ENCODE data around the gene DTD1.

DTD1 gene

GRCh38 chr20:18663932-18664331 lies 76.1 kb downstream of the DTD1 start:
- DNase-seq (ENCODE audit: low read depth): no peak

- DNase-seq (ENCODE audit: low read depth): no peak
Measured at GRCh38 chr20:18665135-18665534, 77.3 kb downstream of the DTD1 start.

GRCh38 chr20:18666803-18667415 lies 79.1 kb downstream of the DTD1 start:
- DNase-seq (ENCODE audit: low read depth): no peak

GRCh38 chr20:18669241-18670019 lies 81.6 kb downstream of the DTD1 start:
- no peak for DNase-seq (ENCODE audit: low read depth)

- DNase-seq (ENCODE audit: low read depth): no peak
Measured at GRCh38 chr20:18671203-18671710, 83.4 kb downstream of the DTD1 start.

GRCh38 chr20:18672834-18673233 lies 85.0 kb downstream of the DTD1 start:
- DNase-seq (ENCODE audit: low read depth): no peak

- DNase-seq (ENCODE audit: low read depth): no peak
Measured at GRCh38 chr20:18676396-18676795, 88.5 kb downstream of the DTD1 start.

- DNase-seq (ENCODE audit: low read depth): no peak
Measured at GRCh38 chr20:18677126-18677525, 89.3 kb downstream of the DTD1 start.

- DNase-seq (ENCODE audit: low read depth): no peak
Measured at GRCh38 chr20:18678549-18679419, 90.9 kb downstream of the DTD1 start.

- DNase-seq (ENCODE audit: low read depth): no peak
Measured at GRCh38 chr20:18683839-18684238, 96.0 kb downstream of the DTD1 start.

GRCh38 chr20:18684775-18685174 lies 96.9 kb downstream of the DTD1 start:
- no peak for DNase-seq (ENCODE audit: low read depth)

- no peak for DNase-seq (ENCODE audit: low read depth)
Measured at GRCh38 chr20:18685406-18685805, 97.6 kb downstream of the DTD1 start.

GRCh38 chr20:18686696-18687095 lies 98.8 kb downstream of the DTD1 start:
- DNase-seq (ENCODE audit: low read depth): no peak

GRCh38 chr20:18688676-18689075 lies 100.8 kb downstream of the DTD1 start:
- no peak for DNase-seq (ENCODE audit: low read depth)

GRCh38 chr20:18689557-18689956 lies 101.7 kb downstream of the DTD1 start:
- DNase-seq (ENCODE audit: low read depth): no peak

- DNase-seq (ENCODE audit: low read depth): no peak
Measured at GRCh38 chr20:18692447-18692846, 104.6 kb downstream of the DTD1 start.

- DNase-seq (ENCODE audit: low read depth): no peak
Measured at GRCh38 chr20:18694071-18694470, 106.2 kb downstream of the DTD1 start.

- no peak for DNase-seq (ENCODE audit: low read depth)
Measured at GRCh38 chr20:18695175-18695574, 107.3 kb downstream of the DTD1 start.

GRCh38 chr20:18698735-18699380 lies 111.0 kb downstream of the DTD1 start:
- DNase-seq (ENCODE audit: low read depth): no peak

GRCh38 chr20:18701969-18702368 lies 114.1 kb downstream of the DTD1 start:
- DNase-seq (ENCODE audit: low read depth): no peak

- no peak for DNase-seq (ENCODE audit: low read depth)
Measured at GRCh38 chr20:18702736-18703135, 114.9 kb downstream of the DTD1 start.

- no peak for DNase-seq (ENCODE audit: low read depth)
Measured at GRCh38 chr20:18705490-18705889, 117.6 kb downstream of the DTD1 start.
